GM12873 (cell line): ENCODE measurements around the gene STX11.

Experiments used
- TF ChIP-seq, protein P1 (sequence below): IDR thresholded peaks from 2 replicates; pipeline ENCODE4 v1.5.1; 2012; ENCODE audit warnings: low read depth, mild to moderate bottlenecking, moderate library complexity, low read length, control low read depth; ENCODE audit not compliant: insufficient read depth; ENCODE audit errors: missing control alignments

The STX11 gene

DNA sequence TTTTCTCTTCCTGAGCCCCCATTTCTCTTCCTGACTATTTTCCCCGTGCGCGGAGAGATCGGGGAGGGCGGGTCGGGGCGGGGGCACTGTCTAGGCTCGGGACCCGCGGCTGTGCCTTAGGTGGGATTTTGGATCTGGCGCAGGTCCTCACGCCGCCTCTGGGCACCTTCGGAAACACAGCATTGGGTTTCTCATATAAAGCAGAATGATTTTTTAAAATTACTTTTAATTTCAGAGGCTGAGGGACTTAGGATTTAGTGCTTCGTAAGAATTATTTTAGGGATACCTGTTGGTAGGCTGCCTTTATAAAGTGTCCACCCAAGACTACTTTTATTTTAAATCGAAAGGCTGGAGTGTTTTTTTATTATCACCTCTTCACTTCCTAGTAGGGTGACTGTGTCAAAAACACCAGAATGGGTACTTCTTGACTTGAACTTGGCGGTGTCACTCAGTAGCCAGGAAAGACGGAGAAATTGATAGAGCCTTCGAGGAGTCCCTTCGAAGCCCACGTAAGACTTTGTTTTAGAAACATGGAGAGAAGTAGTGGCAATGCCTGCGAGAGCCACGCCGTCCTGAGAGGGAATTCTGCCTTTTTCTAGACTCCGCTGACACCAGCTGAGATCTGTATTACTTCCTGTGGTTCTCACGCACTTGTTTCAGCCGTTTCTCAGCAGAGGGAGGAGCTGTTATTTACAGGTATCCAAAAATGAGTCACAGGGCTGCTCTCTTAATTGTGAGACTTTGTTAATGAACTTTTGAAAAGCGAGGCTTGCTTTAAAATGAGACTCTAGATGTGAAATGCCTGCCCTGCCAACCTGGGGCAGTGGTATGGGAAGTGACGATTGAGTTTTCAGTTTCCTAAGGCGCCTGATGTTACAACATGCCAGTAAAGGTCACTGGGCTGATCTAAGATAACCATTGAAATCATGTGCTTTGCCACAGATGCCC is 667 bp downstream of the STX11 start:
- TF ChIP-seq, protein P1, sequence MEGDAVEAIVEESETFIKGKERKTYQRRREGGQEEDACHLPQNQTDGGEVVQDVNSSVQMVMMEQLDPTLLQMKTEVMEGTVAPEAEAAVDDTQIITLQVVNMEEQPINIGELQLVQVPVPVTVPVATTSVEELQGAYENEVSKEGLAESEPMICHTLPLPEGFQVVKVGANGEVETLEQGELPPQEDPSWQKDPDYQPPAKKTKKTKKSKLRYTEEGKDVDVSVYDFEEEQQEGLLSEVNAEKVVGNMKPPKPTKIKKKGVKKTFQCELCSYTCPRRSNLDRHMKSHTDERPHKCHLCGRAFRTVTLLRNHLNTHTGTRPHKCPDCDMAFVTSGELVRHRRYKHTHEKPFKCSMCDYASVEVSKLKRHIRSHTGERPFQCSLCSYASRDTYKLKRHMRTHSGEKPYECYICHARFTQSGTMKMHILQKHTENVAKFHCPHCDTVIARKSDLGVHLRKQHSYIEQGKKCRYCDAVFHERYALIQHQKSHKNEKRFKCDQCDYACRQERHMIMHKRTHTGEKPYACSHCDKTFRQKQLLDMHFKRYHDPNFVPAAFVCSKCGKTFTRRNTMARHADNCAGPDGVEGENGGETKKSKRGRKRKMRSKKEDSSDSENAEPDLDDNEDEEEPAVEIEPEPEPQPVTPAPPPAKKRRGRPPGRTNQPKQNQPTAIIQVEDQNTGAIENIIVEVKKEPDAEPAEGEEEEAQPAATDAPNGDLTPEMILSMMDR, result peak; percentile 50

DNA sequence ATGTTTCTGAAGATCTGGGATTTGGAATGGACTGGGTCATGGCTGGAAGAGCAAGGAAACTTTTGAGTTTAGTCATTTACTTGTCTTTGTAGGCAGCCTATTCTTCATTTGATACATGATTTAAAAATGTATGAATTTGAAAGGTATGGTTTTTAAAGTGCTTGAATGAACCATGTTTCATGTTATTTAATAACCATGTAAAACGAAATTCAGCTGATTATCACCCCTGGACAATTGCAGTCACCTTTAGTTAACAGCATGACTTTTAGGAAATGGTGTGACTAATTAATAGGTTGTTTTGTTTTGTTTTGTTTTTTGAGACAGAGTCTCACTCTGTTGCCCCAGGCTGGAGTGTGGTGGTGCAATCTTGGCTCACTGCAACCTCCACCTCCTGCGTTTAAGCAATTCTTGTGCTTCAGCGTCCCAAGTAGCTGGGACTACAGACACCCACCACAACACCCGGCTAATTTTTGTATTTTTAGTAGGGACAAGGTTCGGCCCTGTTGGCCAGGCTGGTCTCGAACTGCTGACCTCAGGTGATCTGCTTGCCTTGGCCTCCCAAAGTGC is 2.1 kb downstream of the STX11 start:
- TF ChIP-seq, protein P1, result no peak

DNA sequence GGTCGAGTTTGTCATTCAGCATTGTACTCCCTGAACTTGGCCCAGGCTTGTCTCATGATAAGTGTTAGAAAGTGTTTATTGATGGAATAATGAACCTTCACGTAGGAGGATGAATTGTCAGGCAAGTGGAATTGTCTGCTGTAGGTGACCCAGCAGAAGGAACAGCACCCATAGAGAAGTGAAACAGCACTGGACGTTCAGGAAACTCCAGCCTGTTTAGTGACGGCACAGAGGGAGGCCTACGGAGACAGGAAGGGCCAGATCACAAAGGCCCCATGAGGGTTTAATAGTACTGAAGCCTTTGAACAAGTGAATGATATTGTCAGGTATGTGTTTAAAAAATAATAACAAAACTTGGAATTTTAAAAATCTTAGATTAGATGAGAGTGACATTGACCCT is 2.9 kb downstream of the STX11 start:
- TF ChIP-seq, protein P1, result no peak

DNA sequence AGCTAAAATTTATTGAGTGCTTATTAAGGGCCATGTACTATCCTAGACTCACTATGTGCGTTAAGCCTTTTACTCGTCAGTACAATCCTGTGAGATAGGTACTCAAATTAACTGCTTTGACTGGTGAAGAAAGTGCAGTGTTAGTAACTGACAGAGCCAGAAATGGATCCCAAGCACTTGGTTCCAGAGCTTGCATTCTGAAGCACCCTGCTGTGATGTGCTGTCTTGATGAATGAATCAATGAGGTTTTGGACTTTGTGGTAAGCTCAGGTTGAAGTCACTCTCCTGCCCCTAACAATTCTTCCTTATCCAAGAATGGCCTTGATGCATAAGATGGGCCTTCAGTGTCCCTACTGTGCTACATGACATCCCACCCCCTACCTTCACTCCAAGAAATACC is 3.7 kb downstream of the STX11 start:
- TF ChIP-seq, protein P1, result no peak

DNA sequence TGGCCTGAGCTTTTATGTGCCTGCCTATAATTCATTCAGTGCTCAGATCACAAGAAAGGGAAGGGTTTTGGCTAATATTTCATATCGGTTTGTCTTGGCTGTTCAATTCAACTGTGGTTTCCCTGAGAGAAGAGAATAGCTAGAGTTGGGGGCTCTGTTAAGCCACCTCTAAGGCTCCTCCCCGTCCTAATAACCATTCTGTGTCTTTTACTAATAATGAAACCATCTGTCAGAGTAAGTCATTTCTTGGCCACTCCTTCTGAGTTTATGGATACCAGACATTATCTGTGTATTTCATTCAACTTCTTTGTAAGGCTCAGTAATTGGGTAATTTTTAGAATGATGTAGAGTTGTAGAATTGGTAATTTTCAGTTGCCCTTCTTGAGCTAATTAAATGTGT is 5.2 kb downstream of the STX11 start:
- TF ChIP-seq, protein P1, result no peak

DNA sequence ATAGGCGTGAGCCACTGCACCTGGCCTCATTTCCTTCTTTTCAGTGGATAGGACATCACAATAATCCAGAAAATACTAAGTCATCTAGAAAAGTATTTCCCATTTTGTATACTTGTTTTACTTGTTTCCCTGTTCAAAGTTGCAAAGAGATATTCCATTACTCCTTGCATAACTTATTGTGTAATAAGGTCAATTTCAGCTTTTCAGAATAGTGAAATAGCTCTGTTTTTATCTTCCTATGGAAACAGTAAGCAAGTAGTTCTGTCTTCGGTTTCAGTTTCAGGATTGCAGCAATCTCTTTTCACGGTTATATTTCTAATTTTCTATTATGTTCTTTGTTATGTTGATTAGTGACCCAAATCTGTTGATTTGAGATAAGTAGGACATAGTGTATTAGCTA is 6.0 kb downstream of the STX11 start:
- TF ChIP-seq, protein P1, result no peak

DNA sequence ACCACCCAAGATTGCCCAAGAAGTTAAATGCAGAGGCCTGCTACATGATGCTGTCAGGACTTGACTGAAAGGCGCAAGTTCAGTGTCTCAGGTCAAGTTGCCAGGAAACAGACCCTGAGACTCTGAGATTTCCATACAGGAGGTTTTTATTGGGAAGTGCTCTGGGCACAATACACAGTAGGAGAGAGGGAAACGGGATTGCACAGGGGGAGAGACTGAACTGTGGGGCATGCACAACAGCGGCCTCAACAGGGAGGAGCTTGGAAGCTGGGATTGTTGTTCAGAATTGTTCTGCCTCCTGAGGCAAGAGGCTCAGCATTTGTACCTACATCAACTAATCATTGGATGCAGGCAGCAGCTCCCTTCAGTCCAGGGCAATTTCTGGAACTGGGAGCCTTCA is 6.7 kb downstream of the STX11 start:
- TF ChIP-seq, protein P1, result no peak
